T-helper 2 cell treated with Interferon-gamma antibody and Interleukin-4, amounts not matched to agents 5 μg/mL and 100 μg/mL, for 36 hours (primary cell): ENCODE measurements around the gene CDR2.
"Not testable (repeated sequence)": the region's sequence is repeated elsewhere in the genome, so short reads cannot be mapped to it uniquely, and the experiment has no call there.

Experiments used
- DNase-seq: peaks from one replicate; pipeline ENCODE4 v3.0.0; 2021; ENCODE audit warnings: low spot score
- H3K27ac Mint-ChIP-seq: one replicate; pipeline ENCODE4 v1.8.0; 2021; ENCODE audit warnings: mild to moderate bottlenecking, mixed read lengths
- H3K27me3 Mint-ChIP-seq: one replicate; pipeline ENCODE4 v1.8.0; 2021; ENCODE audit warnings: low read depth, mixed read lengths
- H3K36me3 Mint-ChIP-seq: one replicate; pipeline ENCODE4 v1.8.0; 2021; ENCODE audit warnings: low read depth, mixed read lengths
- H3K4me1 Mint-ChIP-seq: one replicate; pipeline ENCODE4 v1.8.0; 2021; ENCODE audit warnings: low read depth, mixed read lengths
- H3K4me3 Mint-ChIP-seq: one replicate; pipeline ENCODE4 v1.8.0; 2022; ENCODE audit warnings: mild to moderate bottlenecking, moderate library complexity, mixed read lengths
- H3K9me3 Mint-ChIP-seq: one replicate; pipeline ENCODE4 v1.8.0; 2021; ENCODE audit warnings: mixed read lengths

The CDR2 gene

GRCh38 chr16:22374311-22375116 lies at the start of gene CDR2:
Gene CDR2 (minus strand): TSS chr16:22374619. CDS start chr16:22374309, 310 bp downstream.
- H3K36me3 Mint-ChIP-seq, result peaks cover 24% of the 10 kb centered on the region
- H3K4me1 Mint-ChIP-seq, result peaks cover 36% of the 10 kb centered on the region
- peak within 1 kb of the TSS; percentile 99 for H3K4me3 Mint-ChIP-seq
- no peaks in the 10 kb centered on the region for H3K27me3 Mint-ChIP-seq
- peak; percentile 98 for DNase-seq
- H3K27ac Mint-ChIP-seq, result peak within 1 kb of the TSS; percentile 92
- no peaks in the 10 kb centered on the region for H3K9me3 Mint-ChIP-seq

GRCh38 chr16:22423716-22424115 lies 49.3 kb upstream of the CDR2 start:
- no peak for DNase-seq
- H3K36me3 Mint-ChIP-seq, result peaks cover 36% of the 10 kb centered on the region
- H3K27me3 Mint-ChIP-seq, result no peaks in the 10 kb centered on the region
- no peak overlapping the region for H3K4me3 Mint-ChIP-seq
- no peak overlapping the region for H3K27ac Mint-ChIP-seq
- H3K4me1 Mint-ChIP-seq, result no peaks in the 10 kb centered on the region
- H3K9me3 Mint-ChIP-seq, result no peaks in the 10 kb centered on the region

- no peaks in the 10 kb centered on the region for H3K9me3 Mint-ChIP-seq
- DNase-seq, result no peak
- no peaks in the 10 kb centered on the region for H3K4me1 Mint-ChIP-seq
- no peak overlapping the region for H3K27ac Mint-ChIP-seq
- H3K27me3 Mint-ChIP-seq, result no peaks in the 10 kb centered on the region
- peaks cover 30% of the 10 kb centered on the region for H3K36me3 Mint-ChIP-seq
- no peak overlapping the region for H3K4me3 Mint-ChIP-seq
Observed at GRCh38 chr16:22421136-22421535, 46.7 kb upstream of the CDR2 start.

- peaks cover 26% of the 10 kb centered on the region for H3K36me3 Mint-ChIP-seq
- H3K27me3 Mint-ChIP-seq, result no peaks in the 10 kb centered on the region
- no peaks in the 10 kb centered on the region for H3K9me3 Mint-ChIP-seq
- no peak overlapping the region for H3K4me3 Mint-ChIP-seq
- no peaks in the 10 kb centered on the region for H3K4me1 Mint-ChIP-seq
- DNase-seq, result no peak
- no peak overlapping the region for H3K27ac Mint-ChIP-seq
Observed at GRCh38 chr16:22420606-22421135, 46.3 kb upstream of the CDR2 start.

GRCh38 chr16:22419908-22420307 lies 45.5 kb upstream of the CDR2 start:
- H3K9me3 Mint-ChIP-seq, result no peaks in the 10 kb centered on the region
- no peak for DNase-seq
- H3K27ac Mint-ChIP-seq, result no peak overlapping the region
- H3K4me1 Mint-ChIP-seq, result no peaks in the 10 kb centered on the region
- peaks cover 26% of the 10 kb centered on the region for H3K36me3 Mint-ChIP-seq
- no peaks in the 10 kb centered on the region for H3K27me3 Mint-ChIP-seq
- no peak overlapping the region for H3K4me3 Mint-ChIP-seq

GRCh38 chr16:22418826-22419225 lies 44.4 kb upstream of the CDR2 start:
- no peak overlapping the region for H3K4me3 Mint-ChIP-seq
- H3K4me1 Mint-ChIP-seq, result no peaks in the 10 kb centered on the region
- no peaks in the 10 kb centered on the region for H3K9me3 Mint-ChIP-seq
- peaks cover 23% of the 10 kb centered on the region for H3K36me3 Mint-ChIP-seq
- DNase-seq, result no peak
- no peak overlapping the region for H3K27ac Mint-ChIP-seq
- H3K27me3 Mint-ChIP-seq, result no peaks in the 10 kb centered on the region

- not testable (repeated sequence) for H3K27ac Mint-ChIP-seq, H3K4me1 Mint-ChIP-seq, H3K4me3 Mint-ChIP-seq, H3K27me3 Mint-ChIP-seq, H3K9me3 Mint-ChIP-seq, DNase-seq
- H3K36me3 Mint-ChIP-seq, result peaks cover 18% of the 10 kb centered on the region
Observed at GRCh38 chr16:22417798-22418197, 43.4 kb upstream of the CDR2 start.

GRCh38 chr16:22417019-22417418 lies 42.6 kb upstream of the CDR2 start:
- H3K27ac Mint-ChIP-seq, result no peak overlapping the region
- no peak for DNase-seq
- no peaks in the 10 kb centered on the region for H3K4me1 Mint-ChIP-seq
- no peaks in the 10 kb centered on the region for H3K9me3 Mint-ChIP-seq
- H3K36me3 Mint-ChIP-seq, result peaks cover 17% of the 10 kb centered on the region
- H3K4me3 Mint-ChIP-seq, result no peak overlapping the region
- no peaks in the 10 kb centered on the region for H3K27me3 Mint-ChIP-seq

- Mint-ChIP-seq H3K36me3 (peaks cover 6% of the 10 kb centered on the region), H3K4me1 (no peaks in the 10 kb centered on the region), H3K27me3 (no peaks in the 10 kb centered on the region), H3K27ac (no peak overlapping the region), H3K4me3 (no peak overlapping the region), H3K9me3 (no peaks in the 10 kb centered on the region)
- DNase-seq, result no peak
Observed at GRCh38 chr16:22413819-22414218, 39.4 kb upstream of the CDR2 start.

- Mint-ChIP-seq H3K27me3 (no peaks in the 10 kb centered on the region), H3K36me3 (peaks cover 8% of the 10 kb centered on the region), H3K4me3 (no peak overlapping the region), H3K27ac (no peak overlapping the region), H3K4me1 (peaks cover 2% of the 10 kb centered on the region), H3K9me3 (no peaks in the 10 kb centered on the region)
- DNase-seq, result no peak
Observed at GRCh38 chr16:22407486-22407885, 33.1 kb upstream of the CDR2 start.

GRCh38 chr16:22402191-22402590 lies 27.8 kb upstream of the CDR2 start:
- H3K4me3 Mint-ChIP-seq, result no peak overlapping the region
- no peaks in the 10 kb centered on the region for H3K9me3 Mint-ChIP-seq
- DNase-seq, result no peak
- no peaks in the 10 kb centered on the region for H3K27me3 Mint-ChIP-seq
- no peak overlapping the region for H3K27ac Mint-ChIP-seq
- peaks cover 6% of the 10 kb centered on the region for H3K36me3 Mint-ChIP-seq
- H3K4me1 Mint-ChIP-seq, result peaks cover 2% of the 10 kb centered on the region

- peaks cover under 1% of the 10 kb centered on the region for H3K4me1 Mint-ChIP-seq
- no peaks in the 10 kb centered on the region for H3K9me3 Mint-ChIP-seq
- H3K4me3 Mint-ChIP-seq, result no peak overlapping the region
- DNase-seq, result no peak
- no peaks in the 10 kb centered on the region for H3K27me3 Mint-ChIP-seq
- peaks cover 4% of the 10 kb centered on the region for H3K36me3 Mint-ChIP-seq
- H3K27ac Mint-ChIP-seq, result no peak overlapping the region
Observed at GRCh38 chr16:22400900-22401299, 26.5 kb upstream of the CDR2 start.

GRCh38 chr16:22397931-22398330 lies 23.5 kb upstream of the CDR2 start:
- no peaks in the 10 kb centered on the region for H3K9me3 Mint-ChIP-seq
- H3K4me3 Mint-ChIP-seq, result no peak overlapping the region
- no peaks in the 10 kb centered on the region for H3K27me3 Mint-ChIP-seq
- peaks cover 4% of the 10 kb centered on the region for H3K4me1 Mint-ChIP-seq
- no peak for DNase-seq
- no peak overlapping the region for H3K27ac Mint-ChIP-seq
- peaks cover 3% of the 10 kb centered on the region for H3K36me3 Mint-ChIP-seq

- H3K4me3 Mint-ChIP-seq, result no peak overlapping the region
- peaks cover 3% of the 10 kb centered on the region for H3K36me3 Mint-ChIP-seq
- H3K4me1 Mint-ChIP-seq, result peaks cover 4% of the 10 kb centered on the region
- no peaks in the 10 kb centered on the region for H3K27me3 Mint-ChIP-seq
- no peaks in the 10 kb centered on the region for H3K9me3 Mint-ChIP-seq
- H3K27ac Mint-ChIP-seq, result no peak overlapping the region
- DNase-seq, result no peak
Observed at GRCh38 chr16:22397464-22397863, 23.0 kb upstream of the CDR2 start.

GRCh38 chr16:22395960-22396359 lies 21.5 kb upstream of the CDR2 start:
- Mint-ChIP-seq H3K27me3 (no peaks in the 10 kb centered on the region), H3K27ac (peak overlapping the region; percentile 58)

More at GRCh38 chr16:22395960-22396359, 21.5 kb upstream of the CDR2 start:
- no peak for DNase-seq
- peaks cover 4% of the 10 kb centered on the region for H3K4me1 Mint-ChIP-seq
- no peaks in the 10 kb centered on the region for H3K9me3 Mint-ChIP-seq
- H3K4me3 Mint-ChIP-seq, result no peak overlapping the region
- H3K36me3 Mint-ChIP-seq, result peaks cover 3% of the 10 kb centered on the region
